Chondrocyte (in vitro differentiated cells): Measurements from ENCODE around the gene NID1. TPM values are rescaled to one million over a fixed set of nuclear protein-coding genes. Genes with fewer than 3 reads are reported as not detected.

Source experiments
- DNase-seq: peaks from one replicate; pipeline ENCODE4 v3.0.0; 2021; ENCODE audit warnings: mixed read lengths, low spot score
- H3K27ac Mint-ChIP-seq: one replicate; pipeline ENCODE4 v1.8.0; 2021; ENCODE audit warnings: mild to moderate bottlenecking, moderate library complexity, mixed read lengths; ENCODE audit not compliant: unreplicated experiment
- H3K27me3 Mint-ChIP-seq: 2 replicates; pipeline ENCODE4 v1.8.0; 2021; ENCODE audit warnings: low read depth, mixed read lengths
- H3K36me3 Mint-ChIP-seq: 2 replicates; pipeline ENCODE4 v1.8.0; 2021; ENCODE audit warnings: low read depth, mixed read lengths
- H3K4me1 Mint-ChIP-seq: 2 replicates; pipeline ENCODE4 v1.8.0; 2021; ENCODE audit warnings: low read depth, mild to moderate bottlenecking, mixed read lengths
- H3K4me3 Mint-ChIP-seq: one replicate; pipeline ENCODE4 v1.8.0; 2021; ENCODE audit warnings: mild to moderate bottlenecking, moderate library complexity, mixed read lengths; ENCODE audit not compliant: unreplicated experiment
- H3K9me3 Mint-ChIP-seq: 2 replicates; pipeline ENCODE4 v1.8.0; 2021; ENCODE audit warnings: low read depth, mixed read lengths
- total RNA-seq: library from RNA; stranded (reverse); gene quantifications from 3 replicates; pipeline ENCODE4 v1.2.1, GENCODE V29; 2021
- TF ChIP-seq, protein P1 (sequence below): fragments of 200-600 bp; sonication (generic); IDR thresholded peaks from 2 replicates; pipeline ENCODE4 v1.5.0; 2021; ENCODE audit warnings: antibody characterized with exemption, mild to moderate bottlenecking, moderate library complexity

The NID1 gene
- total RNA-seq, 1 donor from 2014 or later = 99.1 TPM

- TF ChIP-seq, protein P1, sequence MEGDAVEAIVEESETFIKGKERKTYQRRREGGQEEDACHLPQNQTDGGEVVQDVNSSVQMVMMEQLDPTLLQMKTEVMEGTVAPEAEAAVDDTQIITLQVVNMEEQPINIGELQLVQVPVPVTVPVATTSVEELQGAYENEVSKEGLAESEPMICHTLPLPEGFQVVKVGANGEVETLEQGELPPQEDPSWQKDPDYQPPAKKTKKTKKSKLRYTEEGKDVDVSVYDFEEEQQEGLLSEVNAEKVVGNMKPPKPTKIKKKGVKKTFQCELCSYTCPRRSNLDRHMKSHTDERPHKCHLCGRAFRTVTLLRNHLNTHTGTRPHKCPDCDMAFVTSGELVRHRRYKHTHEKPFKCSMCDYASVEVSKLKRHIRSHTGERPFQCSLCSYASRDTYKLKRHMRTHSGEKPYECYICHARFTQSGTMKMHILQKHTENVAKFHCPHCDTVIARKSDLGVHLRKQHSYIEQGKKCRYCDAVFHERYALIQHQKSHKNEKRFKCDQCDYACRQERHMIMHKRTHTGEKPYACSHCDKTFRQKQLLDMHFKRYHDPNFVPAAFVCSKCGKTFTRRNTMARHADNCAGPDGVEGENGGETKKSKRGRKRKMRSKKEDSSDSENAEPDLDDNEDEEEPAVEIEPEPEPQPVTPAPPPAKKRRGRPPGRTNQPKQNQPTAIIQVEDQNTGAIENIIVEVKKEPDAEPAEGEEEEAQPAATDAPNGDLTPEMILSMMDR = no peak
- Mint-ChIP-seq H3K4me1 (peaks cover 21% of the 10 kb centered on the region), H3K4me3 (no peak overlapping the region), H3K9me3 (no peaks in the 10 kb centered on the region), H3K27ac (no peak overlapping the region), H3K27me3 (no peaks in the 10 kb centered on the region), H3K36me3 (peaks cover 19% of the 10 kb centered on the region)
- DNase-seq = no peak
Measured at GRCh38 chr1:236039740-236040685, 24.9 kb downstream of the NID1 start.

DNA sequence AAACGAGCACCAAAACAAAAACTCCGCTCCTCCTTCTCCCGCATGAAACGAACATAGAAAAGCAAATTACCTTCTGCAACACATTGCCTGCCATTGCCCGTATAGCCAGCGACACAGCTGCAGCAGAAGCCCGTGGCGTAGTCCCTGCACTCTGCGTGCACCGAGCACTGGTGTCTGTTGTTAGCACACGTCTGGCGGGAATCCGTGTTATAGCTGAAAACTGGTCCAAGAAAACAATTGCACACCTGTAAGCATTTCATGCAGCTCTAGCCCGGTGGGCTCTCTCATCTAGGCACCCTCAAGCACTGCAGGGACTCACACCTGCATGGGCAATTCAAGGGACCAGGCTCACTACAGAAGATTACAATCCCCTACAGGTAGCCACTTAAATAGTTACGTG is 26.9 kb downstream of the NID1 start:
- TF ChIP-seq, protein P1 = no peak
- no peak for DNase-seq
- peaks cover 16% of the 10 kb centered on the region for H3K36me3 Mint-ChIP-seq
- H3K27ac Mint-ChIP-seq = no peak overlapping the region
- H3K27me3 Mint-ChIP-seq = no peaks in the 10 kb centered on the region
- no peak overlapping the region for H3K4me3 Mint-ChIP-seq
- H3K9me3 Mint-ChIP-seq = no peaks in the 10 kb centered on the region
- H3K4me1 Mint-ChIP-seq = peaks cover 21% of the 10 kb centered on the region

GRCh38 chr1:236035681-236036101 is 29.2 kb downstream of the NID1 start:
- Mint-ChIP-seq H3K27me3 (no peaks in the 10 kb centered on the region), H3K9me3 (no peaks in the 10 kb centered on the region), H3K4me1 (peaks cover 21% of the 10 kb centered on the region), H3K4me3 (no peak overlapping the region), H3K36me3 (peaks cover 8% of the 10 kb centered on the region), H3K27ac (peak overlapping the region; percentile 87)
- DNase-seq = no peak
- TF ChIP-seq, protein P1 = no peak

- Mint-ChIP-seq H3K36me3 (peaks cover 13% of the 10 kb centered on the region), H3K27ac (no peak overlapping the region), H3K4me1 (peaks cover 10% of the 10 kb centered on the region), H3K4me3 (no peak overlapping the region), H3K27me3 (no peaks in the 10 kb centered on the region), H3K9me3 (no peaks in the 10 kb centered on the region)
- no peak for DNase-seq
- TF ChIP-seq, protein P1 = no peak
Measured at GRCh38 chr1:236033336-236033735, 31.6 kb downstream of the NID1 start.

DNA sequence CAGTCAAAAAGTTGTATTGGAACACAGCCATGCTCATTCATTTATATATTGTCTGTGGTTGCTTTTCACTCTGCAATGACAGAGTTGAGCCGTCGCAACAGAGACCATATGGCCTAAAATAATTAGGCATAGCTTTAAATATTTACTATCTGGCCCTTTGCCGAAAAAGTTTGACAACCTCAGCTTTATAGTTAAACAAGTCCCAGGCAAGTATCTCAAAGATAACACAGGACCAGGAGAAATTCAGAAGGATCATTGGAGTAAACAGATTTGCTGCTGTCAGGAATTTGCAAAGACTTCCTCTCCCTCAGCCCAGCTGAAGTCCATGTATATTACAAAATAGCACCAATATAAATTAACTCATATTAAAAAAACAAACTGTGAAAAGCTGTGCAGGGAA is 34.4 kb downstream of the NID1 start:
- H3K27ac Mint-ChIP-seq = no peak overlapping the region
- TF ChIP-seq, protein P1 = no peak
- H3K9me3 Mint-ChIP-seq = no peaks in the 10 kb centered on the region

More for the DNA sequence above, 34.4 kb downstream of the NID1 start:
- H3K27me3 Mint-ChIP-seq = no peaks in the 10 kb centered on the region
- peaks cover 2% of the 10 kb centered on the region for H3K4me1 Mint-ChIP-seq
- H3K4me3 Mint-ChIP-seq = no peak overlapping the region
- DNase-seq = no peak
- H3K36me3 Mint-ChIP-seq = peaks cover 21% of the 10 kb centered on the region
